Stimulated activated naive CD8-positive, alpha-beta T cell treated with anti-CD3 and anti-CD28 coated beads, Interleukin-15, Interleukin-2, amounts not matched to agents 100 ng/mL and 50 ng/mL, for 24 hours (primary cell): ENCODE results near the gene FRMD7.
A peak's percentile ranks its signal among the peaks of the same experiment; 100 is the strongest.

ENCODE experiments used
- H3K27ac Mint-ChIP-seq: one replicate; pipeline ENCODE4 v1.8.0; 2021; ENCODE audit warnings: mild to moderate bottlenecking, mixed read lengths
- H3K27me3 Mint-ChIP-seq: one replicate; pipeline ENCODE4 v1.8.0; 2021; ENCODE audit warnings: mixed read lengths
- H3K36me3 Mint-ChIP-seq: one replicate; pipeline ENCODE4 v1.8.0; 2021; ENCODE audit warnings: low read depth, mixed read lengths
- H3K4me1 Mint-ChIP-seq: one replicate; pipeline ENCODE4 v1.8.0; 2021; ENCODE audit warnings: low read depth, mixed read lengths
- H3K4me3 Mint-ChIP-seq: one replicate; pipeline ENCODE4 v1.8.0; 2021; ENCODE audit warnings: mild to moderate bottlenecking, mixed read lengths
- H3K9me3 Mint-ChIP-seq: one replicate; pipeline ENCODE4 v1.8.0; 2021; ENCODE audit warnings: mixed read lengths

Gene FRMD7

GRCh38 chrX:132033166-132033565, 94.7 kb downstream of the FRMD7 start:
- no peaks in the 10 kb centered on the region for H3K27me3 Mint-ChIP-seq
- no peak overlapping the region for H3K27ac Mint-ChIP-seq
- H3K4me1 Mint-ChIP-seq: peaks cover 74% of the 10 kb centered on the region
- no peaks in the 10 kb centered on the region for H3K9me3 Mint-ChIP-seq
- no peak overlapping the region for H3K4me3 Mint-ChIP-seq
- H3K36me3 Mint-ChIP-seq: peaks cover 26% of the 10 kb centered on the region

GRCh38 chrX:132031867-132032266, 96.0 kb downstream of the FRMD7 start:
- Mint-ChIP-seq H3K9me3 (no peaks in the 10 kb centered on the region), H3K27me3 (no peaks in the 10 kb centered on the region), H3K4me1 (peaks cover 77% of the 10 kb centered on the region), H3K36me3 (peaks cover 35% of the 10 kb centered on the region), H3K27ac (no peak overlapping the region), H3K4me3 (peak overlapping the region; percentile 23)

GRCh38 chrX:132030264-132030663, 97.6 kb downstream of the FRMD7 start:
- Mint-ChIP-seq H3K4me1 (peaks cover 84% of the 10 kb centered on the region), H3K27ac (no peak overlapping the region), H3K27me3 (no peaks in the 10 kb centered on the region), H3K4me3 (no peak overlapping the region), H3K9me3 (no peaks in the 10 kb centered on the region), H3K36me3 (peaks cover 36% of the 10 kb centered on the region)
